Endothelial cell of umbilical vein (primary cell): ENCODE results near the gene PRM3. TPM values are rescaled to one million over a fixed set of nuclear protein-coding genes. Genes with fewer than 3 reads are reported as not detected.

Experiments used
- Bru-seq: library from RNA; stranded (reverse); fragments of 400-500 nt; gene quantifications from one replicate; lab custom pipeline; 2021; lab: Mats Ljungman, UMichigan
- BruChase-seq, 2 experiments: library from RNA; stranded (reverse); fragments of 400-500 nt; gene quantifications; one replicate each; lab custom pipeline; 2021; lab: Mats Ljungman, UMichigan
- BruUV-seq: library from RNA; stranded (reverse); fragments of 400-500 nt; replicated peaks from 2 replicates; lab custom pipeline; 2021; lab: Mats Ljungman, UMichigan
- CTCF ChIA-PET: fragments of 300-600, 350-600 bp; sonication (Branson Sonifier 250); formaldehyde crosslinking; loops from one replicate; lab custom pipeline; 2021; ENCODE audit warnings: antibody characterized with exemption, inconsistent platforms; lab: Charles Lee
- POLR2A ChIA-PET: fragments of 300-600, 350-600 bp; sonication (Branson Sonifier 250); formaldehyde crosslinking; loops from one replicate; lab custom pipeline; 2021; ENCODE audit warnings: antibody characterized with exemption, inconsistent platforms; lab: Charles Lee
- DNase-seq: peaks from one replicate; pipeline ENCODE4 v3.0.0-alpha.2; 2011; ENCODE audit warnings: low read depth, low spot score
- FAIRE-seq: peaks from 2 replicates; lab custom pipeline; 2011; peaks lifted over from hg19 to GRCh38; lab: Jason Lieb, UNC
- H2AFZ ChIP-seq: 2 replicates; pipeline ENCODE4 v1.6.0; 2012; ENCODE audit warnings: low read depth, low read length, control low read depth, inconsistent platforms
- H3K27ac ChIP-seq: 2 replicates; pipeline ENCODE4 v1.5.1; 2011; ENCODE audit warnings: low read depth, mild to moderate bottlenecking, control low read depth, low read length, moderate library complexity; ENCODE audit not compliant: insufficient read depth
- H3K27me3 ChIP-seq, 2 experiments: 2 replicates each; pipeline versions ENCODE4 v1.6.0 to v1.6.1; 2011; ENCODE audit warnings: low read length in 2 of 2, mixed read lengths in 1 of 2; ENCODE audit not compliant: control insufficient read depth in 2 of 2, insufficient read depth in 2 of 2
- H3K36me3 ChIP-seq, 2 experiments: 2 replicates in 1 of 2; 3 replicates in 1 of 2; pipeline ENCODE4 v1.5.1; 2011; ENCODE audit warnings: low read length in 2 of 2, mild to moderate bottlenecking in 1 of 2, moderate library complexity in 1 of 2; ENCODE audit not compliant: control insufficient read depth in 2 of 2, insufficient read depth in 2 of 2; ENCODE audit errors: extremely low read depth in 1 of 2
- H3K4me1 ChIP-seq: 3 replicates; pipeline ENCODE4 v1.5.1; 2011; ENCODE audit warnings: mild to moderate bottlenecking, low read length; ENCODE audit not compliant: control insufficient read depth, insufficient read depth; ENCODE audit errors: extremely low read depth
- H3K4me2 ChIP-seq: 2 replicates; pipeline ENCODE4 v1.6.1; 2011; ENCODE audit warnings: low read length, control low read depth, mixed read lengths; ENCODE audit not compliant: insufficient read depth
- H3K4me3 ChIP-seq, 3 experiments: fragments of 200-600 bp in 1 of 3; sonication (generic), shearing (Covaris generic) in 1 of 3; replicated peaks in 1 of 3; 2 replicates each; pipeline ENCODE4 v1.5.1; 2011 to 2016; ENCODE audit warnings: control low read depth in 3 of 3, low read length in 3 of 3, mild to moderate bottlenecking in 2 of 3, inconsistent platforms in 1 of 3, low read depth in 1 of 3, moderate library complexity in 1 of 3; ENCODE audit not compliant: insufficient read depth in 1 of 3
- H3K79me2 ChIP-seq: 2 replicates; pipeline ENCODE4 v1.6.0; 2012; ENCODE audit warnings: low read length, inconsistent platforms; ENCODE audit not compliant: control insufficient read depth, insufficient read depth
- H3K9ac ChIP-seq: replicated peaks from 2 replicates; pipeline ENCODE3; 2011; ENCODE audit warnings: low read length, control low read depth; ENCODE audit not compliant: insufficient read depth; ENCODE audit errors: extremely low read depth
- H3K9me1 ChIP-seq: replicated peaks from 3 replicates; pipeline ENCODE4 v1.6.0; 2011; ENCODE audit warnings: mild to moderate bottlenecking, low read length; ENCODE audit not compliant: control insufficient read depth, insufficient read depth; ENCODE audit errors: extremely low read depth
- H3K9me3 ChIP-seq: replicated peaks from 2 replicates; pipeline ENCODE4 v1.5.1; 2012; ENCODE audit warnings: low read length, inconsistent platforms; ENCODE audit not compliant: control insufficient read depth, insufficient read depth
- H4K20me1 ChIP-seq: replicated peaks from 2 replicates; pipeline ENCODE3; 2011; ENCODE audit warnings: mild to moderate bottlenecking, low read length; ENCODE audit not compliant: control insufficient read depth, insufficient read depth; ENCODE audit errors: extremely low read depth
- EZH2 ChIP-seq: IDR thresholded peaks from 2 replicates; pipeline ENCODE4 v1.6.1; 2012; ENCODE audit warnings: borderline replicate concordance, low read depth, mild to moderate bottlenecking, moderate library complexity, low read length, inconsistent platforms; ENCODE audit not compliant: severe bottlenecking
- FOS ChIP-seq: IDR thresholded peaks from 2 replicates; pipeline ENCODE4 v1.6.1; 2011; ENCODE audit warnings: mild to moderate bottlenecking, low read length, moderate library complexity, borderline replicate concordance; ENCODE audit not compliant: insufficient read depth
- JUN ChIP-seq: IDR thresholded peaks from 2 replicates; pipeline ENCODE4 v1.6.1; 2011; ENCODE audit warnings: borderline replicate concordance, low read depth; ENCODE audit not compliant: insufficient read length, insufficient read depth
- MYC ChIP-seq: IDR thresholded peaks from one replicate; pipeline ENCODE4 v1.6.1; 2011; ENCODE audit warnings: mild to moderate bottlenecking, low read depth, low read length
- POLR2A ChIP-seq: IDR thresholded peaks from 2 replicates; pipeline ENCODE4 v1.6.1; 2012; ENCODE audit warnings: low read depth, mild to moderate bottlenecking, control low read depth, low read length
- POLR2AphosphoS5 ChIP-seq: IDR thresholded peaks from 2 replicates; pipeline ENCODE4 v1.6.1; 2012; ENCODE audit warnings: low read depth, mild to moderate bottlenecking, control low read depth, low read length, moderate library complexity; ENCODE audit not compliant: insufficient read depth
- dilution Hi-C: fragments of 300-500 bp; cut with MboI; formaldehyde crosslinking; loops from one replicate; pipeline ENCODE4 v1.15.0; 2019; ENCODE audit warnings: low sequenced_read_pairs; ENCODE audit not compliant: extremely low pct_ligation_motif_present
- intact Hi-C: fragments of 100-400 bp; cut with micrococcal nuclease; formaldehyde crosslinking; loops from one replicate; pipeline ENCODE4 v1.10.0; 2022
- long read RNA-seq: library from polyadenylated mRNA; stranded (forward); transcript quantifications from one replicate; pipeline ENCODE4 v2.0.0, GENCODE V29; 2021
- polyA minus RNA-seq, 3 experiments: library from RNA; depleted of rRNA, polyadenylated mRNA; stranded (reverse); fragments of >200 nt; gene quantifications; 1 replicate in 1 of 3; 2 replicates in 2 of 3; pipeline ENCODE4 v1.2.3, GENCODE V29; 2011
- polyA plus RNA-seq, 4 experiments: library from polyadenylated mRNA; depleted of rRNA in 3 of 4; stranded (reverse) in 3 of 4; unstranded in 1 of 4; fragments of >200 nt; gene quantifications; 2 replicates each; pipeline versions ENCODE4 v1.2.1 to v1.2.3, GENCODE V29; 2011 to 2012; ENCODE audit warnings: missing spikeins in 1 of 4
- total RNA-seq: library from RNA; stranded (reverse); gene quantifications from 2 replicates; pipeline ENCODE4 v1.2.3, GENCODE V29; 2021
- TF ChIP-seq, protein P1 (sequence below): IDR thresholded peaks from 2 replicates; pipeline ENCODE4 v1.6.1; 2011; ENCODE audit not compliant: insufficient read depth, insufficient read length
- TF ChIP-seq, protein P2 (sequence below), 2 donors: IDR thresholded peaks; 1 replicate in 1 of 2; 2 replicates in 1 of 2; pipeline ENCODE4 v1.5.1; 2011; ENCODE audit warnings: low read length in 2 of 2, mild to moderate bottlenecking in 2 of 2, moderate library complexity in 2 of 2, control low read depth in 1 of 2, inconsistent platforms in 1 of 2, low read depth in 1 of 2; ENCODE audit not compliant: insufficient read depth in 1 of 2; ENCODE audit errors: extremely low read depth in 1 of 2

PRM3 gene, protein sequence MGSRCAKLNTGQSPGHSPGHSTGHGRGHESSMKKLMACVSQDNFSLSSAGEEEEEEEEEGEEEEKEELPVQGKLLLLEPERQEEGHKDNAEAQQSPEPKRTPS
- not detected in 2 replicates for total RNA-seq
- polyA plus RNA-seq = not detected in 2 replicates
- not detected in 2 replicates for polyA plus RNA-seq (2011; cell fraction: cytosol; rRNA removed)
- polyA plus RNA-seq (2011; cell fraction: nucleus; rRNA removed) = not detected in 2 replicates
- polyA plus RNA-seq (2012) = not detected in 2 replicates
- not detected in 2 replicates for polyA minus RNA-seq
- not detected for polyA minus RNA-seq (2011; cell fraction: cytosol; rRNA and poly(A)+ RNA removed)
- not detected in 2 replicates for polyA minus RNA-seq (2011; cell fraction: nucleus; rRNA and poly(A)+ RNA removed)
- not detected for Bru-seq, nascent RNA
- not detected for BruChase-seq, experiment 1, labeled RNA remaining after a 6-hour chase
- not detected for BruChase-seq, experiment 2, labeled RNA remaining after a 2-hour chase
- long read RNA-seq = 0 reads

- BruUV-seq = no TSS peak
- Histone ChIP-seq H3K79me2 (no peaks in the 10 kb centered on the region), H3K9me1 (no peaks in the 10 kb centered on the region), H2AFZ (no peak within 1 kb of the TSS), H3K9ac (no peak within 1 kb of the TSS), H3K4me1 (no peaks in the 10 kb centered on the region), H3K36me3 (no peaks in the 10 kb centered on the region), H3K4me3 (no peak within 1 kb of the TSS), H3K4me2 (no peak within 1 kb of the TSS), H4K20me1 (no peaks in the 10 kb centered on the region), H3K9me3 (no peaks in the 10 kb centered on the region), H3K27ac (no peak within 1 kb of the TSS), H3K27me3 (no peaks in the 10 kb centered on the region)
- intact Hi-C loops (no loop called here), dilution Hi-C loops (no loop called here)
- FAIRE-seq = no peak
- no peak for DNase-seq
- TF ChIP-seq MYC = no peak
- TF ChIP-seq JUN = no peak
- no peak for TF ChIP-seq POLR2AphosphoS5
- TF ChIP-seq POLR2A = no peak
- TF ChIP-seq EZH2 = no peak
- TF ChIP-seq, protein P1, sequence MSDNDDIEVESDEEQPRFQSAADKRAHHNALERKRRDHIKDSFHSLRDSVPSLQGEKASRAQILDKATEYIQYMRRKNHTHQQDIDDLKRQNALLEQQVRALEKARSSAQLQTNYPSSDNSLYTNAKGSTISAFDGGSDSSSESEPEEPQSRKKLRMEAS = no peak
- TF ChIP-seq, protein P2, sequence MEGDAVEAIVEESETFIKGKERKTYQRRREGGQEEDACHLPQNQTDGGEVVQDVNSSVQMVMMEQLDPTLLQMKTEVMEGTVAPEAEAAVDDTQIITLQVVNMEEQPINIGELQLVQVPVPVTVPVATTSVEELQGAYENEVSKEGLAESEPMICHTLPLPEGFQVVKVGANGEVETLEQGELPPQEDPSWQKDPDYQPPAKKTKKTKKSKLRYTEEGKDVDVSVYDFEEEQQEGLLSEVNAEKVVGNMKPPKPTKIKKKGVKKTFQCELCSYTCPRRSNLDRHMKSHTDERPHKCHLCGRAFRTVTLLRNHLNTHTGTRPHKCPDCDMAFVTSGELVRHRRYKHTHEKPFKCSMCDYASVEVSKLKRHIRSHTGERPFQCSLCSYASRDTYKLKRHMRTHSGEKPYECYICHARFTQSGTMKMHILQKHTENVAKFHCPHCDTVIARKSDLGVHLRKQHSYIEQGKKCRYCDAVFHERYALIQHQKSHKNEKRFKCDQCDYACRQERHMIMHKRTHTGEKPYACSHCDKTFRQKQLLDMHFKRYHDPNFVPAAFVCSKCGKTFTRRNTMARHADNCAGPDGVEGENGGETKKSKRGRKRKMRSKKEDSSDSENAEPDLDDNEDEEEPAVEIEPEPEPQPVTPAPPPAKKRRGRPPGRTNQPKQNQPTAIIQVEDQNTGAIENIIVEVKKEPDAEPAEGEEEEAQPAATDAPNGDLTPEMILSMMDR (IDR thresholded peaks at IDR 0.05; ENCODE audit: extremely low read depth in 1 of 2, insufficient read depth in 1 of 2, low read depth in 1 of 2, low read length in 2 of 2) = no peak
- TF ChIP-seq FOS = no peak
- ChIA-PET POLR2A (no interaction called here), CTCF (interaction anchor here (0.6 to 1.6 kb wide), 7 partner anchors 16 to 442 kb away, joined by 3 to 4 read pairs (median 3); no protein-coding TSS in a partner anchor)
These were observed at the start of gene PRM3 for GRCh38 chr16:11272921-11273720. PRM3 (minus strand) TSS chr16:11273629; CDS start chr16:11273595, 34 bp downstream.
